HEK293 (cell line): ENCODE data around the gene PER1.

Experiments
- MEIS1 ChIP-seq: sonication (generic); formaldehyde crosslinking; IDR thresholded peaks from 2 replicates; pipeline ENCODE4 v1.8.1; 2022; ENCODE audit warnings: missing genetic modification reagents, mild to moderate bottlenecking, borderline replicate concordance
- ZBTB1 ChIP-seq: fragments of 450-650 bp; formaldehyde crosslinking; IDR thresholded peaks from 2 replicates; pipeline ENCODE4 v1.5.1; 2016; ENCODE audit warnings: missing biosample characterization, missing genetic modification characterization
- ZNF324 ChIP-seq: fragments of 450-650 bp; formaldehyde crosslinking; IDR thresholded peaks from 2 replicates; pipeline ENCODE4 v1.5.1; 2016; ENCODE audit warnings: missing biosample characterization, missing genetic modification characterization

GRCh38 chr17:8100111-8100510, 52.1 kb downstream of the PER1 start:
- TF ChIP-seq ZBTB1 (no peak), ZNF324 (tag by site-specific recombination) (no peak), MEIS1 (CRISPR knock-in tag) (no peak)
